ENCODE data around the gene KRT33B. TPM values are rescaled to one million over a fixed set of nuclear protein-coding genes. Genes with fewer than 3 reads are reported as not detected.

The KRT33B gene
- total RNA-seq, 1 donor from 2014 or later: not detected

DNA sequence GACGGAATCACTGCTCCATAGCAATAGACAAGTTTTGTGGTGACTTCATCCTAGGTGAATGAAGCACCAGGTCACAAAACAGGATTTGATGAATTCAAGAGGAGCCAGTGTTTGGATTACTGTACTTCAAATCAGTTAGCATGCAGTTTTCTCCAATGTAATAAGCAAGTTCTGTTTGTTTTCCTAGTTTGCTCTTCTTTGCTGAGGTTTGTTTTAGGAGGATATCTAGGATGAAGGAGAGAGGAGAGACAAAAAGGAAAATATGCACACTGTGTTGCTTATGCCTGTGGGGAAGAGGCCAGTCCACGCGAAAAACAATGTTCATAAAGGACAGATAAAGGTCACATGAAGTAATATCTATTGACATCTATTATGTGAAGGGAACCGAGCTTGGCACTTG lies 45.8 kb upstream of the KRT33B start:
- no peak overlapping the region for H3K4me2 ChIP-seq (ENCODE audit: low read length)
- H3K27ac ChIP-seq (ENCODE audit: low read depth, low read length): no peak overlapping the region
- no peak overlapping the region for H3K9ac ChIP-seq (ENCODE audit: low read length)
- no peaks in the 10 kb centered on the region for H3K27me3 ChIP-seq (ENCODE audit: insufficient read depth, low read length)
- Mint-ChIP-seq H3K4me3 (ENCODE audit: unreplicated experiment) (no peak overlapping the region), H3K9me3 (ENCODE audit: unreplicated experiment) (no peaks in the 10 kb centered on the region), H3K36me3 (ENCODE audit: low read depth, unreplicated experiment) (no peaks in the 10 kb centered on the region), H3K27me3 (ENCODE audit: low read depth, unreplicated experiment) (peaks cover 4% of the 10 kb centered on the region), H3K27ac (ENCODE audit: unreplicated experiment) (peak overlapping the region; percentile 4), H3K4me1 (ENCODE audit: low read depth, unreplicated experiment) (peaks cover 32% of the 10 kb centered on the region)
- no peaks in the 10 kb centered on the region for H3K9me3 ChIP-seq (ENCODE audit: insufficient read depth, low read depth, low read length)
- no peak for TF ChIP-seq EZH2 (IDR thresholded peaks at IDR 0.05; ENCODE audit: insufficient read depth, low read length)
- TF ChIP-seq, protein P1, sequence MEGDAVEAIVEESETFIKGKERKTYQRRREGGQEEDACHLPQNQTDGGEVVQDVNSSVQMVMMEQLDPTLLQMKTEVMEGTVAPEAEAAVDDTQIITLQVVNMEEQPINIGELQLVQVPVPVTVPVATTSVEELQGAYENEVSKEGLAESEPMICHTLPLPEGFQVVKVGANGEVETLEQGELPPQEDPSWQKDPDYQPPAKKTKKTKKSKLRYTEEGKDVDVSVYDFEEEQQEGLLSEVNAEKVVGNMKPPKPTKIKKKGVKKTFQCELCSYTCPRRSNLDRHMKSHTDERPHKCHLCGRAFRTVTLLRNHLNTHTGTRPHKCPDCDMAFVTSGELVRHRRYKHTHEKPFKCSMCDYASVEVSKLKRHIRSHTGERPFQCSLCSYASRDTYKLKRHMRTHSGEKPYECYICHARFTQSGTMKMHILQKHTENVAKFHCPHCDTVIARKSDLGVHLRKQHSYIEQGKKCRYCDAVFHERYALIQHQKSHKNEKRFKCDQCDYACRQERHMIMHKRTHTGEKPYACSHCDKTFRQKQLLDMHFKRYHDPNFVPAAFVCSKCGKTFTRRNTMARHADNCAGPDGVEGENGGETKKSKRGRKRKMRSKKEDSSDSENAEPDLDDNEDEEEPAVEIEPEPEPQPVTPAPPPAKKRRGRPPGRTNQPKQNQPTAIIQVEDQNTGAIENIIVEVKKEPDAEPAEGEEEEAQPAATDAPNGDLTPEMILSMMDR (IDR thresholded peaks at IDR 0.05; ENCODE audit: insufficient read depth, low read depth, low read length): no peak
- H3K36me3 ChIP-seq (ENCODE audit: insufficient read depth, low read length): no peaks in the 10 kb centered on the region
- FAIRE-seq (no peak), DNase-seq (ENCODE audit: low read depth) (no peak)
- no peaks in the 10 kb centered on the region for H4K20me1 ChIP-seq (ENCODE audit: insufficient read depth, low read length)
- no peak overlapping the region for H3K4me3 ChIP-seq (ENCODE audit: insufficient read depth, low read depth, low read length)
- peaks cover 29% of the 10 kb centered on the region for H3K4me1 ChIP-seq (ENCODE audit: insufficient read depth, low read length)
- no peaks in the 10 kb centered on the region for H3K79me2 ChIP-seq (ENCODE audit: insufficient read depth, low read length)
- no peak overlapping the region for H2AFZ ChIP-seq (ENCODE audit: low read depth, low read length)

GRCh38 chr17:41413982-41414381 lies 44.4 kb upstream of the KRT33B start:
- no peaks in the 10 kb centered on the region for H3K36me3 Mint-ChIP-seq (ENCODE audit: low read depth, unreplicated experiment)
- Histone ChIP-seq H3K4me1 (ENCODE audit: insufficient read depth, low read length) (peaks cover 24% of the 10 kb centered on the region), H3K27ac (ENCODE audit: low read depth, low read length) (no peak overlapping the region), H4K20me1 (ENCODE audit: insufficient read depth, low read length) (no peaks in the 10 kb centered on the region), H3K9me3 (ENCODE audit: insufficient read depth, low read depth, low read length) (no peaks in the 10 kb centered on the region), H2AFZ (ENCODE audit: low read depth, low read length) (no peak overlapping the region), H3K27me3 (ENCODE audit: insufficient read depth, low read length) (no peaks in the 10 kb centered on the region), H3K79me2 (ENCODE audit: insufficient read depth, low read length) (no peaks in the 10 kb centered on the region), H3K9ac (ENCODE audit: low read length) (no peak overlapping the region), H3K36me3 (ENCODE audit: insufficient read depth, low read length) (no peaks in the 10 kb centered on the region), H3K4me2 (ENCODE audit: low read length) (no peak overlapping the region), H3K4me3 (ENCODE audit: insufficient read depth, low read depth, low read length) (no peak overlapping the region)
- no peak overlapping the region for H3K27ac Mint-ChIP-seq (ENCODE audit: unreplicated experiment)
- TF ChIP-seq EZH2 (IDR thresholded peaks at IDR 0.05; ENCODE audit: insufficient read depth, low read length): no peak
- TF ChIP-seq, protein P1 (IDR thresholded peaks at IDR 0.05; ENCODE audit: insufficient read depth, low read depth, low read length): no peak
- H3K27me3 Mint-ChIP-seq (ENCODE audit: low read depth, unreplicated experiment): peaks cover 14% of the 10 kb centered on the region
- H3K4me1 Mint-ChIP-seq (ENCODE audit: low read depth, unreplicated experiment): peaks cover 29% of the 10 kb centered on the region
- no peak for FAIRE-seq
- H3K9me3 Mint-ChIP-seq (ENCODE audit: unreplicated experiment): no peaks in the 10 kb centered on the region
- peak; percentile 16 for DNase-seq (ENCODE audit: low read depth)
- peak overlapping the region; percentile 28 for H3K4me3 Mint-ChIP-seq (ENCODE audit: unreplicated experiment)

- H3K27me3 ChIP-seq (ENCODE audit: insufficient read depth, low read length): no peaks in the 10 kb centered on the region
- no peaks in the 10 kb centered on the region for H3K79me2 ChIP-seq (ENCODE audit: insufficient read depth, low read length)
- no peak overlapping the region for H3K9ac ChIP-seq (ENCODE audit: low read length)
- no peak overlapping the region for H3K4me3 ChIP-seq (ENCODE audit: insufficient read depth, low read depth, low read length)
- Mint-ChIP-seq H3K4me3 (ENCODE audit: unreplicated experiment) (no peak overlapping the region), H3K27ac (ENCODE audit: unreplicated experiment) (no peak overlapping the region), H3K36me3 (ENCODE audit: low read depth, unreplicated experiment) (no peaks in the 10 kb centered on the region), H3K9me3 (ENCODE audit: unreplicated experiment) (no peaks in the 10 kb centered on the region), H3K27me3 (ENCODE audit: low read depth, unreplicated experiment) (peaks cover 13% of the 10 kb centered on the region), H3K4me1 (ENCODE audit: low read depth, unreplicated experiment) (peaks cover 29% of the 10 kb centered on the region)
- H3K4me2 ChIP-seq (ENCODE audit: low read length): no peak overlapping the region
- H3K9me3 ChIP-seq (ENCODE audit: insufficient read depth, low read depth, low read length): no peaks in the 10 kb centered on the region
- H3K27ac ChIP-seq (ENCODE audit: low read depth, low read length): no peak overlapping the region
- H3K36me3 ChIP-seq (ENCODE audit: insufficient read depth, low read length): no peaks in the 10 kb centered on the region
- peaks cover 24% of the 10 kb centered on the region for H3K4me1 ChIP-seq (ENCODE audit: insufficient read depth, low read length)
- no peak overlapping the region for H2AFZ ChIP-seq (ENCODE audit: low read depth, low read length)
- DNase-seq (ENCODE audit: low read depth) (peak; percentile 56), FAIRE-seq (peak; percentile 60)
- no peaks in the 10 kb centered on the region for H4K20me1 ChIP-seq (ENCODE audit: insufficient read depth, low read length)
- TF ChIP-seq, protein P1 (IDR thresholded peaks at IDR 0.05; ENCODE audit: insufficient read depth, low read depth, low read length): no peak
- TF ChIP-seq EZH2 (IDR thresholded peaks at IDR 0.05; ENCODE audit: insufficient read depth, low read length): no peak
These were observed 43.8 kb upstream of the KRT33B start for GRCh38 chr17:41413353-41413957.
